ENCODE data around the gene COQ10A. TPM values are rescaled to one million over a fixed set of nuclear protein-coding genes. Genes with fewer than 3 reads are reported as not detected.

Gene COQ10A
- total and polyA plus RNA-seq, 9 of the 15 experiments (the other 6 are each of a cell fraction or from before 2014, with no cell fraction given) = 3.1 to 26.4 (median 12.7) TPM

- TF ChIP-seq FOXP1 (CRISPR knock-in tag; IDR thresholded peaks at IDR 0.05) (peak; percentile 95), KLF13 (tag; IDR thresholded peaks at IDR 0.05; ENCODE audit: borderline replicate concordance, low read depth) (no peak), SRSF7 (optimal IDR thresholded peaks at IDR 0.05; ENCODE audit: low read depth, low read length) (no peak), CTCF (IDR thresholded peaks at IDR 0.05 in 2 of 3, conservative IDR thresholded peaks at IDR 0.05 in 1 of 3; ENCODE audit: insufficient read depth in 2 of 3, low read depth in 1 of 3, low read length in 3 of 3) (peak; percentile 64 to 79 (median 64)), CBX2 (IDR thresholded peaks at IDR 0.05; ENCODE audit: insufficient read depth, low read length, poor library complexity, severe bottlenecking) (no peak), PTRF (tag; IDR thresholded peaks at IDR 0.05) (no peak), ZNF146 (CRISPR knock-in tag; IDR thresholded peaks at IDR 0.05; ENCODE audit: unreplicated experiment) (no peak), RUNX1 (IDR thresholded peaks at IDR 0.05; ENCODE audit: low read depth) (no peak), ZNF41 (CRISPR knock-in tag; conservative IDR thresholded peaks at IDR 0.05) (no peak), ZNF699 (CRISPR knock-in tag; IDR thresholded peaks at IDR 0.05; ENCODE audit: insufficient replicate concordance) (no peak), ZBTB5 (IDR thresholded peaks at IDR 0.05) (no peak)
- TF ChIP-seq, protein P1, sequence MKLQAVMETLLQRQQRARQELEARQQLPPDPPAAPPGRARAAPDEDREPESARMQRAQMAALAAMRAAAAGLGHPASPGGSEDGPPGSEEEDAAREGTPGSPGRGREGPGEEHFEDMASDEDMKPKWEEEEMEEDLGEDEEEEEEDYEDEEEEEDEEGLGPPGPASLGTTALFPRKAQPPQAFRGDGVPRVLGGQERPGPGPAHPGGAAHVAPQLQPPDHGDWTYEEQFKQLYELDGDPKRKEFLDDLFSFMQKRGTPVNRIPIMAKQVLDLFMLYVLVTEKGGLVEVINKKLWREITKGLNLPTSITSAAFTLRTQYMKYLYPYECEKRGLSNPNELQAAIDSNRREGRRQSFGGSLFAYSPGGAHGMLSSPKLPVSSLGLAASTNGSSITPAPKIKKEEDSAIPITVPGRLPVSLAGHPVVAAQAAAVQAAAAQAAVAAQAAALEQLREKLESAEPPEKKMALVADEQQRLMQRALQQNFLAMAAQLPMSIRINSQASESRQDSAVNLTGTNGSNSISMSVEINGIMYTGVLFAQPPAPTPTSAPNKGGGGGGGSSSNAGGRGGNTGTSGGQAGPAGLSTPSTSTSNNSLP (IDR thresholded peaks at IDR 0.05; ENCODE audit: borderline replicate concordance, low read depth, low read length) = no peak
- TF ChIP-seq, protein P2, sequence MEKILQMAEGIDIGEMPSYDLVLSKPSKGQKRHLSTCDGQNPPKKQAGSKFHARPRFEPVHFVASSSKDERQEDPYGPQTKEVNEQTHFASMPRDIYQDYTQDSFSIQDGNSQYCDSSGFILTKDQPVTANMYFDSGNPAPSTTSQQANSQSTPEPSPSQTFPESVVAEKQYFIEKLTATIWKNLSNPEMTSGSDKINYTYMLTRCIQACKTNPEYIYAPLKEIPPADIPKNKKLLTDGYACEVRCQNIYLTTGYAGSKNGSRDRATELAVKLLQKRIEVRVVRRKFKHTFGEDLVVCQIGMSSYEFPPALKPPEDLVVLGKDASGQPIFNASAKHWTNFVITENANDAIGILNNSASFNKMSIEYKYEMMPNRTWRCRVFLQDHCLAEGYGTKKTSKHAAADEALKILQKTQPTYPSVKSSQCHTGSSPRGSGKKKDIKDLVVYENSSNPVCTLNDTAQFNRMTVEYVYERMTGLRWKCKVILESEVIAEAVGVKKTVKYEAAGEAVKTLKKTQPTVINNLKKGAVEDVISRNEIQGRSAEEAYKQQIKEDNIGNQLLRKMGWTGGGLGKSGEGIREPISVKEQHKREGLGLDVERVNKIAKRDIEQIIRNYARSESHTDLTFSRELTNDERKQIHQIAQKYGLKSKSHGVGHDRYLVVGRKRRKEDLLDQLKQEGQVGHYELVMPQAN (IDR thresholded peaks at IDR 0.05; ENCODE audit: borderline replicate concordance) = peak; percentile 68
- TF ChIP-seq, protein P3, sequence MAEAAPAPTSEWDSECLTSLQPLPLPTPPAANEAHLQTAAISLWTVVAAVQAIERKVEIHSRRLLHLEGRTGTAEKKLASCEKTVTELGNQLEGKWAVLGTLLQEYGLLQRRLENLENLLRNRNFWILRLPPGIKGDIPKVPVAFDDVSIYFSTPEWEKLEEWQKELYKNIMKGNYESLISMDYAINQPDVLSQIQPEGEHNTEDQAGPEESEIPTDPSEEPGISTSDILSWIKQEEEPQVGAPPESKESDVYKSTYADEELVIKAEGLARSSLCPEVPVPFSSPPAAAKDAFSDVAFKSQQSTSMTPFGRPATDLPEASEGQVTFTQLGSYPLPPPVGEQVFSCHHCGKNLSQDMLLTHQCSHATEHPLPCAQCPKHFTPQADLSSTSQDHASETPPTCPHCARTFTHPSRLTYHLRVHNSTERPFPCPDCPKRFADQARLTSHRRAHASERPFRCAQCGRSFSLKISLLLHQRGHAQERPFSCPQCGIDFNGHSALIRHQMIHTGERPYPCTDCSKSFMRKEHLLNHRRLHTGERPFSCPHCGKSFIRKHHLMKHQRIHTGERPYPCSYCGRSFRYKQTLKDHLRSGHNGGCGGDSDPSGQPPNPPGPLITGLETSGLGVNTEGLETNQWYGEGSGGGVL (CRISPR knock-in tag; IDR thresholded peaks at IDR 0.05) = no peak
- TF ChIP-seq, protein P4, sequence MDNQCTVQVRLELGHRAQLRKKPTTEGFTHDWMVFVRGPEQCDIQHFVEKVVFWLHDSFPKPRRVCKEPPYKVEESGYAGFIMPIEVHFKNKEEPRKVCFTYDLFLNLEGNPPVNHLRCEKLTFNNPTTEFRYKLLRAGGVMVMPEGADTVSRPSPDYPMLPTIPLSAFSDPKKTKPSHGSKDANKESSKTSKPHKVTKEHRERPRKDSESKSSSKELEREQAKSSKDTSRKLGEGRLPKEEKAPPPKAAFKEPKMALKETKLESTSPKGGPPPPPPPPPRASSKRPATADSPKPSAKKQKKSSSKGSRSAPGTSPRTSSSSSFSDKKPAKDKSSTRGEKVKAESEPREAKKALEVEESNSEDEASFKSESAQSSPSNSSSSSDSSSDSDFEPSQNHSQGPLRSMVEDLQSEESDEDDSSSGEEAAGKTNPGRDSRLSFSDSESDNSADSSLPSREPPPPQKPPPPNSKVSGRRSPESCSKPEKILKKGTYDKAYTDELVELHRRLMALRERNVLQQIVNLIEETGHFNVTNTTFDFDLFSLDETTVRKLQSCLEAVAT (IDR thresholded peaks at IDR 0.05) = no peak; a peak in 1 of 4 replicates
These were observed at the start of gene COQ10A (continued) for GRCh38 chr12:56266693-56267442.

Data from K562 (cell line).